Germinal center (tissue), 1 donor: ENCODE data around the gene MRPS15.
"Not testable (repeated sequence)": the region's sequence is repeated elsewhere in the genome, so short reads cannot be mapped to it uniquely, and the experiment has no call there.

Source experiments
- DNase-seq: peaks from one replicate; pipeline ENCODE4 v3.0.0; 2012; ENCODE audit warnings: mixed read lengths, low spot score

Gene MRPS15

GRCh38 chr1:36463803-36464604, at the start of gene MRPS15:
Gene MRPS15, minus strand, starts transcription at chr1:36464384. Its CDS starts 109 bp downstream, at chr1:36464275.
- DNase-seq, result peak; percentile 95

GRCh38 chr1:36512842-36513241, 48.7 kb upstream of the MRPS15 start:
- DNase-seq, result no peak

- DNase-seq, result no peak
Measured at GRCh38 chr1:36511804-36512798, 47.9 kb upstream of the MRPS15 start.

GRCh38 chr1:36511220-36511619, 47.0 kb upstream of the MRPS15 start:
- DNase-seq, result not testable (repeated sequence)

GRCh38 chr1:36510418-36510817, 46.2 kb upstream of the MRPS15 start:
- no peak for DNase-seq

GRCh38 chr1:36508257-36508656, 44.1 kb upstream of the MRPS15 start:
- DNase-seq, result no peak

- no peak for DNase-seq
Measured at GRCh38 chr1:36506276-36506920, 42.2 kb upstream of the MRPS15 start.

- no peak for DNase-seq
Measured at GRCh38 chr1:36503733-36504132, 39.5 kb upstream of the MRPS15 start.

- no peak for DNase-seq
Measured at GRCh38 chr1:36503159-36503558, 39.0 kb upstream of the MRPS15 start.

GRCh38 chr1:36502616-36503015, 38.4 kb upstream of the MRPS15 start:
- DNase-seq, result no peak

GRCh38 chr1:36501911-36502310, 37.7 kb upstream of the MRPS15 start:
- DNase-seq, result not testable (repeated sequence)

- no peak for DNase-seq
Measured at GRCh38 chr1:36497207-36497606, 33.0 kb upstream of the MRPS15 start.

GRCh38 chr1:36494971-36495370, 30.8 kb upstream of the MRPS15 start:
- no peak for DNase-seq

GRCh38 chr1:36493524-36493923, 29.3 kb upstream of the MRPS15 start:
- DNase-seq, result no peak

- DNase-seq, result no peak
Measured at GRCh38 chr1:36492491-36492890, 28.3 kb upstream of the MRPS15 start.

GRCh38 chr1:36489258-36490051, 25.3 kb upstream of the MRPS15 start:
- DNase-seq, result not testable (repeated sequence)

- DNase-seq, result no peak
Measured at GRCh38 chr1:36487906-36488305, 23.7 kb upstream of the MRPS15 start.

GRCh38 chr1:36487336-36487725, 23.1 kb upstream of the MRPS15 start:
- DNase-seq, result not testable (repeated sequence)

- DNase-seq, result peak; percentile 68
Measured at GRCh38 chr1:36486439-36487335, 22.5 kb upstream of the MRPS15 start.

- no peak for DNase-seq
Measured at GRCh38 chr1:36486093-36486438, 21.9 kb upstream of the MRPS15 start.
